ENCODE measurements around the gene MADD.

Gene MADD

DNA sequence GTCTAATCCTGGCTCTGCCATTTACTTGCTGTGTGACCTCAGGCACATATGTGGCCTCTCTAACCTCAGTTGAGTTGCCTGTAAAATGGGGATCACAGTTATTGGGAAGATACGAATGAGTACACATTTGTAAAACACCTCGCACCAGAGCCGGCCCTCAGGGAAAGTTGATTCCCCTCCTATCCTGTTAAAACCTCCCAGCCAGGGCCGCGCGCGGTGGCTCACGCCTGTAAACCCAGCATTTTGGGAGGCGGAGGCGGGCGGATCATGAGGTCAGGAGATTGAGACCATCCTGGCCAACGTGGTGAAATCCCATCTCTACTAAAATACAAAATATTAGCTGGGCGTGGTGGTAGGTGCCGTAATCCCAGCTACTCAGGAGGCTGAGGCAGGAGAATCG is 90.4 kb downstream of the MADD start:
- DNase-seq (ENCODE audit: low read depth): no peak
- TF ChIP-seq CTCF (IDR thresholded peaks at IDR 0.05; ENCODE audit: insufficient read depth, low read depth, low read length, missing control alignments): no peak
- H3K4me3 ChIP-seq (ENCODE audit: low read length): no peak overlapping the region

- TF ChIP-seq CTCF (IDR thresholded peaks at IDR 0.05; ENCODE audit: insufficient read depth, low read depth, low read length, missing control alignments): no peak
- DNase-seq (ENCODE audit: low read depth): no peak
- H3K4me3 ChIP-seq (ENCODE audit: low read length): no peak overlapping the region
These were observed 91.5 kb downstream of the MADD start for GRCh38 chr11:47361419-47361818.

GRCh38 chr11:47366020-47366490 is 96.1 kb downstream of the MADD start:
- no peak for TF ChIP-seq CTCF (IDR thresholded peaks at IDR 0.05; ENCODE audit: insufficient read depth, low read depth, low read length, missing control alignments)
- no peak overlapping the region for H3K4me3 ChIP-seq (ENCODE audit: low read length)
- no peak for DNase-seq (ENCODE audit: low read depth)

GRCh38 chr11:47369676-47370075 is 99.7 kb downstream of the MADD start:
- DNase-seq (ENCODE audit: low read depth): no peak
- H3K4me3 ChIP-seq (ENCODE audit: low read length): no peak overlapping the region
- no peak for TF ChIP-seq CTCF (IDR thresholded peaks at IDR 0.05; ENCODE audit: insufficient read depth, low read depth, low read length, missing control alignments)

GRCh38 chr11:47372422-47372821 is 102.5 kb downstream of the MADD start:
- peak; percentile 43 for DNase-seq (ENCODE audit: low read depth)
- no peak overlapping the region for H3K4me3 ChIP-seq (ENCODE audit: low read length)
- no peak for TF ChIP-seq CTCF (IDR thresholded peaks at IDR 0.05; ENCODE audit: insufficient read depth, low read depth, low read length, missing control alignments)

DNA sequence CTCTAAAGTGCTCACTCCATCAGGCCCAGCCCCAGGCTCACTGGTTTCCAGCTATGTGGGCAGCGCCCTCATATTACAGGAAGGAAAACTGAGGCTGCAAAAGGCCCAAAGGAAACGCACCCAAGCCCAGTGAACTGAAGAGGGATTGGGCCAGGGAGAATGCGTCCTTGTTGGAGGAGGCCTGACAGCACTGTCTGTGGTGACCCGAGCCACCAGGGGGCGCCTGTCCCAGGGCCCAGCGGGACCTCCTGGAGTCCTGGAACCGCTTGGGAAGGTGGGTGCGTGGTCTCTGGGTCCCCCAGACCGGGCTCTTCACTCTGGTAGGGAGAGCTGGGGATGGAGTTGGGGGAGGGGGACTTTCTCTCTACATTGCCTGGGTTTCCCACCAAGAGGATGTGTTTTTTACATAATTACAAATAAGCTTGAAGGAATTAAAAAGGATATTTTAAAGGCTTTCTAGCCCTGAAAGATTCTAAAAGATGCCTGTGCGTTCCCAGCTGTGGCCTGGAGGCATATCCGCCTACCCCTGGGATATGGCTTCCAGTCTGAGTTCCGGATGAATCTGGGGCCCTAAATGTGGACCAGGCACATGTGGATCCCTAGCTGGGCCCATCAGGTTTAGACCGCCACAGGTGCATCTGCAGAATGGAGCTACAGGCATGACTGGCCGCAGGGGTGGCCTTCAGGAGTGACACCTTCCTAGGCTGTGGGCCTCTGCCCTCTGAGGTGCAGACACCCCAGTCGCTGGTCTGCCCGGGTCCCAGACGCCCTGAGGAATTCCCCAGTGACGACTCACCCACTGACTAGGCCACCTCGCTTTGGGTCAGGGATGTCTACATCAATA is 104.2 kb downstream of the MADD start:
- H3K4me3 ChIP-seq (ENCODE audit: low read length): no peak overlapping the region
- DNase-seq (ENCODE audit: low read depth): peak; percentile 76
- peak; percentile 90 for TF ChIP-seq CTCF (IDR thresholded peaks at IDR 0.05; ENCODE audit: insufficient read depth, low read depth, low read length, missing control alignments)

DNA sequence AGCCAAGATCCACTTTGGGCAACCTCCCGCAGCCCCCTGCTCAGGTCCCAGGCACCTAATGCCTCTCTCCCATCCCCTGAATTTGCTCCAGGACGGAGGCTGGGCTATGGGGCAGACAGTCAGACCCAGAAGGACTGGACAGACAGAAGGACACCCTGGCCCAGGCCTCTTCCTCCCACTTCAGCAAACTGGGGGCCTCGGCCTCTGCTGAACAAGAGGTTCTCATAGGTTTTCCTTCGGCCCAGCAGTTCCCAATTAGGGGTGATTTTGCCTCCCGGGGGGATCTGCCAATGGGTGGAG is 104.7 kb downstream of the MADD start:
- no peak for TF ChIP-seq CTCF (IDR thresholded peaks at IDR 0.05; ENCODE audit: insufficient read depth, low read depth, low read length, missing control alignments)
- DNase-seq (ENCODE audit: low read depth): no peak

More for the DNA sequence above, 104.7 kb downstream of the MADD start:
- H3K4me3 ChIP-seq (ENCODE audit: low read length): no peak overlapping the region

Measured in epithelial cell of esophagus (primary cell).